DND-41 (cell line): ENCODE measurements around the gene ATP2A3.
A peak's percentile ranks its signal among the peaks of the same experiment; 100 is the strongest.

Experiments
- ATAC-seq: fragments of 200-7000 bp; cut with Tn5 transposase; 3 replicates; pipeline ENCODE4 v1.9.1; 2021; ENCODE audit warnings: low read depth; ENCODE audit not compliant: insufficient read depth
- DNase-seq: peaks from one replicate; pipeline ENCODE4 v3.0.0-alpha.2; 2020
- H2AFZ ChIP-seq: 2 replicates; pipeline ENCODE4 v1.6.0; 2012; ENCODE audit warnings: low read depth, low read length
- H3K27ac ChIP-seq: 2 replicates; pipeline ENCODE4 v1.5.1; 2012; ENCODE audit warnings: low read length, inconsistent platforms
- H3K27me3 ChIP-seq: fragments of 200-600 bp; sonication (generic); 2 replicates; pipeline ENCODE4 v1.6.0; 2012; ENCODE audit warnings: low read length, mild to moderate bottlenecking, inconsistent platforms; ENCODE audit not compliant: insufficient read depth, poor library complexity
- H3K36me3 ChIP-seq: 2 replicates; pipeline ENCODE4 v1.5.1; 2012; ENCODE audit warnings: low read length, inconsistent platforms; ENCODE audit not compliant: insufficient read depth
- H3K4me1 ChIP-seq: 2 replicates; pipeline ENCODE4 v1.5.1; 2012; ENCODE audit warnings: mild to moderate bottlenecking, low read length; ENCODE audit not compliant: insufficient read depth
- H3K4me2 ChIP-seq: 2 replicates; pipeline ENCODE4 v1.6.0; 2012; ENCODE audit warnings: mild to moderate bottlenecking, moderate library complexity, low read length, inconsistent platforms; ENCODE audit not compliant: insufficient read depth
- H3K4me3 ChIP-seq, 2 experiments: fragments of 200-600 bp in 1 of 2; shearing (Covaris generic) in 1 of 2; 2 replicates each; pipeline ENCODE4 v1.5.1; 2012 to 2016; ENCODE audit warnings: inconsistent platforms in 2 of 2, low read length in 2 of 2, mild to moderate bottlenecking in 2 of 2, low read depth in 1 of 2, moderate library complexity in 1 of 2
- H3K79me2 ChIP-seq: 2 replicates; pipeline ENCODE4 v1.6.0; 2012; ENCODE audit warnings: low read length, inconsistent platforms; ENCODE audit not compliant: insufficient read depth
- H3K9ac ChIP-seq: 2 replicates; pipeline ENCODE4 v1.6.0; 2012; ENCODE audit warnings: low read depth, mild to moderate bottlenecking, inconsistent platforms, low read length, moderate library complexity
- H3K9me3 ChIP-seq: 2 replicates; pipeline ENCODE4 v1.5.1; 2012; ENCODE audit warnings: low read length, moderate library complexity, mild to moderate bottlenecking, inconsistent platforms; ENCODE audit not compliant: insufficient read depth, severe bottlenecking
- H4K20me1 ChIP-seq: 2 replicates; pipeline ENCODE4 v1.6.0; 2012; ENCODE audit warnings: low read length; ENCODE audit not compliant: insufficient read depth
- CTCF ChIP-seq: IDR thresholded peaks from 2 replicates; pipeline ENCODE4 v1.5.1; 2012; ENCODE audit warnings: borderline replicate concordance, low read length, moderate library complexity, mild to moderate bottlenecking; ENCODE audit not compliant: poor library complexity, severe bottlenecking; ENCODE audit errors: extremely low read depth
- EZH2 ChIP-seq: IDR thresholded peaks from 3 replicates; pipeline ENCODE4 v1.6.1; 2012; ENCODE audit warnings: borderline replicate concordance, low read depth, mild to moderate bottlenecking, moderate library complexity, low read length, inconsistent platforms; ENCODE audit not compliant: severe bottlenecking

The ATP2A3 gene

GRCh38 chr17:3922765-3923164, 41.5 kb downstream of the ATP2A3 start:
- H3K9ac ChIP-seq: no peak overlapping the region
- ATAC-seq: peak; percentile 42
- no peaks in the 10 kb centered on the region for H3K9me3 ChIP-seq
- peaks cover 23% of the 10 kb centered on the region for H4K20me1 ChIP-seq
- TF ChIP-seq EZH2 (no peak), CTCF (no peak)
- no peaks in the 10 kb centered on the region for H3K79me2 ChIP-seq
- no peak for DNase-seq
- no peak overlapping the region for H3K4me2 ChIP-seq
- no peak overlapping the region for H2AFZ ChIP-seq
- H3K27ac ChIP-seq: no peak overlapping the region
- H3K4me1 ChIP-seq: no peaks in the 10 kb centered on the region
- H3K27me3 ChIP-seq: no peaks in the 10 kb centered on the region
- H3K36me3 ChIP-seq: peaks cover 42% of the 10 kb centered on the region
- H3K4me3 ChIP-seq: no peak overlapping the region

- Histone ChIP-seq H3K36me3 (peaks cover 31% of the 10 kb centered on the region), H3K4me3 (no peak overlapping the region), H3K4me2 (no peak overlapping the region), H3K79me2 (no peaks in the 10 kb centered on the region), H3K9me3 (no peaks in the 10 kb centered on the region), H4K20me1 (peaks cover 17% of the 10 kb centered on the region), H3K9ac (no peak overlapping the region), H3K27ac (no peak overlapping the region), H3K4me1 (peaks cover 8% of the 10 kb centered on the region), H3K27me3 (no peaks in the 10 kb centered on the region), H2AFZ (no peak overlapping the region)
- peak; percentile 10; the same call in 1 of the 3 replicates for ATAC-seq
- no peak for TF ChIP-seq EZH2
- no peak for TF ChIP-seq CTCF
- DNase-seq: no peak
Measured at GRCh38 chr17:3921502-3922319, 42.5 kb downstream of the ATP2A3 start.

GRCh38 chr17:3921006-3921405, 43.2 kb downstream of the ATP2A3 start:
- H3K4me3 ChIP-seq: no peak overlapping the region
- peaks cover 25% of the 10 kb centered on the region for H3K36me3 ChIP-seq
- no peak for DNase-seq
- no peak for ATAC-seq
- peaks cover 15% of the 10 kb centered on the region for H3K4me1 ChIP-seq
- no peak overlapping the region for H2AFZ ChIP-seq
- no peak for TF ChIP-seq CTCF
- no peak overlapping the region for H3K4me2 ChIP-seq
- H3K27ac ChIP-seq: no peak overlapping the region
- no peaks in the 10 kb centered on the region for H3K9me3 ChIP-seq
- H3K9ac ChIP-seq: no peak overlapping the region
- H3K27me3 ChIP-seq: no peaks in the 10 kb centered on the region
- H4K20me1 ChIP-seq: peaks cover 13% of the 10 kb centered on the region
- H3K79me2 ChIP-seq: no peaks in the 10 kb centered on the region
